Measurements from ENCODE around the gene AJAP1. TPM values are rescaled to one million over a fixed set of nuclear protein-coding genes. Genes with fewer than 3 reads are reported as not detected.

The AJAP1 gene
- total RNA-seq, 1 donor, result under 0.01 TPM

DNA sequence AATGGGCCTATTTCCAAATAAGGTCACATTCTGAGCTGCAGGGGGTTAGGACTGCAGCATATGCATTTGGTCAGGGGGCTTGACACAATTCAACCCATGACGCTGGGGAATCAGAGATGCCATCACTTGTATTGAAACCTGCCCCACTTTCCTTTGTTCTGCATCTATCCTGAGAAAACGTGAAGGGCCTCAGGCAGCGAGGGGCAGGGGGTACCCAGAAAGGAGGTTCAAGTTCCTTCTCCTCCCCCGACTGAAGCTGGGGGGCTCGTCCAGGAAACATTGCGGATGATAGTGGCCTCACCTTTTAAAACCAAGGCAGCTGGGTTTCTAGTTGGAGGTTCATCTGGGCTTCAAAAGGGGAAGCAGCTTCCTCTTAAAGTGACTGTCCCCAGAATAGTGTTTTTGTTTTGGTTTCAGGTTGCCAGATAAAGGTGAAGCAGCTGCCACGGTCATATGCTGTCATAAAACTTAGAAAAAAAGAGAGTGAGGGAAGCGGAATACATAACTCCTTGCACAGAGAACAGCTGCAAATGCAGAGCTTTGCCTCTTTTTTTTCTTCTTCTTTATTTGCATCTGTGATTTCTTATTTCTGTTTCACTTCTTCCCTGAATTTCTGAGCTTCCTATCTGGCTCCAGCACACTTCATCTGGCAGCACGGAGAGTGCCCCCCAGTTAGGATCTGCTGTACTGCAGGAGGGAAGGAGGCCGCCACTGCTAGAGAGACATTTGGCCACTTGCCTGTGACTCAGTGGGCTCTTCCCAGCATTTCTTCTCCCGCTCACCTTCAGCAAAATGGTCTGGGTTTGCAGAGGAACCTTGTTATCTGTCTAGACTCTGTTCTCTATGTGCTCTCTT, 142.0 kb downstream of the AJAP1 start:
- H3K4me3 ChIP-seq (ENCODE audit: low read depth, low read length), result no peak overlapping the region
- no peak for DNase-seq (ENCODE audit: low read depth)
- TF ChIP-seq, protein P1, sequence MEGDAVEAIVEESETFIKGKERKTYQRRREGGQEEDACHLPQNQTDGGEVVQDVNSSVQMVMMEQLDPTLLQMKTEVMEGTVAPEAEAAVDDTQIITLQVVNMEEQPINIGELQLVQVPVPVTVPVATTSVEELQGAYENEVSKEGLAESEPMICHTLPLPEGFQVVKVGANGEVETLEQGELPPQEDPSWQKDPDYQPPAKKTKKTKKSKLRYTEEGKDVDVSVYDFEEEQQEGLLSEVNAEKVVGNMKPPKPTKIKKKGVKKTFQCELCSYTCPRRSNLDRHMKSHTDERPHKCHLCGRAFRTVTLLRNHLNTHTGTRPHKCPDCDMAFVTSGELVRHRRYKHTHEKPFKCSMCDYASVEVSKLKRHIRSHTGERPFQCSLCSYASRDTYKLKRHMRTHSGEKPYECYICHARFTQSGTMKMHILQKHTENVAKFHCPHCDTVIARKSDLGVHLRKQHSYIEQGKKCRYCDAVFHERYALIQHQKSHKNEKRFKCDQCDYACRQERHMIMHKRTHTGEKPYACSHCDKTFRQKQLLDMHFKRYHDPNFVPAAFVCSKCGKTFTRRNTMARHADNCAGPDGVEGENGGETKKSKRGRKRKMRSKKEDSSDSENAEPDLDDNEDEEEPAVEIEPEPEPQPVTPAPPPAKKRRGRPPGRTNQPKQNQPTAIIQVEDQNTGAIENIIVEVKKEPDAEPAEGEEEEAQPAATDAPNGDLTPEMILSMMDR (IDR thresholded peaks at IDR 0.05; ENCODE audit: insufficient read depth, low read length), result no peak

DNA sequence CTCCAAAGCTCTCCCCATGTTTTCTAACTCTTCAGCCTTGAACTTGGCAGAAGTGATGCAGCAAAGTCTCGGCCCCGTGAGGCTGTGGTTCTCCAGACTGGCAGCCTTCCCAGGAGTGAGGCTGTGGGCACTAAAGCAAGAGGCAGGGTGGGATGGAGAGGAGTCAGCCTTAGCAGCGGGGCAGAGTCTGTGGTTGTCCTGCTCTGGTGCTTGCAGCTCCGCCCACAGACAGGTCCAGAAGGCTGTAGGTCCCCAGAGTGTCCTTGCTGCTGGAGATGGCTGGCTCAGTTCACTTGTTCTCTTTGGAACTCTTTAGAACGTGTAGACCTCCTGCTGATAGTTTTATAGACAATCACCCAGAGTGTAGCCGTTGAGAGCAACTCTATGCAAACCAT, 142.6 kb downstream of the AJAP1 start:
- H3K4me3 ChIP-seq (ENCODE audit: low read depth, low read length), result no peak overlapping the region

DNA sequence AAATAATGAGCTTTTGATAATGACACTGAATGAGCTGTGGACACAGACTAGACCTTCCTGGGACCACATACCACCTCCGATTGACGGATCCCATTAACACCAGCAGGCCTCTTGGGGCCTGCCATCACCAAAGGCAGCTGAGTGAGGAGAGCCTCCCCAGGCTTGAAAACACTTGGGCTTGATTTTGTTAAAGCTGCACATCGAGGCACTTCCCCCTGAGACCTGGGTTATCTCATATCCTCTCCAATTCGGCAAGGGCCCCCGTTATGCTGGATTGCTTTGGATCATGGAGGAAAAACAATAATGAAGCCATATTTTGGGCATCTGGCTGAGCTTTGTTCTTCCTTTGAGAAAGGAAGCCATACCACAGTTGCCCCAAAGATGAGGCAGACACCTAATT, 143.0 kb downstream of the AJAP1 start:
- no peak for DNase-seq (ENCODE audit: low read depth)
- no peak overlapping the region for H3K4me3 ChIP-seq (ENCODE audit: low read depth, low read length)
- TF ChIP-seq, protein P1 (IDR thresholded peaks at IDR 0.05; ENCODE audit: insufficient read depth, low read length), result no peak

More for the DNA sequence above, 142.6 kb downstream of the AJAP1 start:
- no peak for DNase-seq (ENCODE audit: low read depth)
- TF ChIP-seq, protein P1 (IDR thresholded peaks at IDR 0.05; ENCODE audit: insufficient read depth, low read length), result no peak

DNA sequence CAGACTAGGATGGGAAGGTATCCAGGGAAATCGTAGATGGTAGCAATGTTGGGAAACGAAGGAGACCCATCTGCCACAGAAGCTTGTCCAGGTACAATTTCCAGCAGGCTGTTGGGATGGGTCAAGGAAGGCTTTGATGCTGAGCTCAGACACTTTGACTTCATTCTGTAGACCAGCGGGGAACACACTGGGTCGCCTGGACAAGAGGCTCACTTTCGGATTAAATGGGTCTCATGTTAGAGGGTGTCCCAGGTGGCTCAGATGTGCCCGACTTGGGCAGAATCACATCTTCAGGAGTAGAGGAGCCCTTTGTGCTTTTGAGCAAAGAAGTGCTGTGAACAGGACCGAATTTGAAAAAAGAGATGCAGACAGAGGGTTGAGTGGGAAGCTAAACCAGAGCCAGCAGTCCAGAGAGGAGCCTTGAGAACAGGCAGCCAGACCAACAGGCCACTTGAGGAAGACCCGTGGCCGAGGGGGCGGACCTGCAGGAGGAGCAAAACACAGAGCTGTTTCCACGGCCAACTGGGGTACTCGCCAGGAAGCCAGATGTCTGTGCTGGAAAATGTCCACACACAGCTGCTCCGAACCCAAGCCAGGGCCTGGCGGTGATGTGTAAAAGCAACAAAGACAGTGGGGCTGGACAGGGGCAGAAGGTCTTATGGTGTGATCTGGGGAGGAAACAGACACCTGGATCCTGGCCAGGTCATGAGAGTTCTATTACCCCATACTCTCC, 146.9 kb downstream of the AJAP1 start:
- H3K4me3 ChIP-seq (ENCODE audit: low read depth, low read length), result no peak overlapping the region
- no peak for DNase-seq (ENCODE audit: low read depth)
- TF ChIP-seq, protein P1 (IDR thresholded peaks at IDR 0.05; ENCODE audit: insufficient read depth, low read length), result no peak

DNA sequence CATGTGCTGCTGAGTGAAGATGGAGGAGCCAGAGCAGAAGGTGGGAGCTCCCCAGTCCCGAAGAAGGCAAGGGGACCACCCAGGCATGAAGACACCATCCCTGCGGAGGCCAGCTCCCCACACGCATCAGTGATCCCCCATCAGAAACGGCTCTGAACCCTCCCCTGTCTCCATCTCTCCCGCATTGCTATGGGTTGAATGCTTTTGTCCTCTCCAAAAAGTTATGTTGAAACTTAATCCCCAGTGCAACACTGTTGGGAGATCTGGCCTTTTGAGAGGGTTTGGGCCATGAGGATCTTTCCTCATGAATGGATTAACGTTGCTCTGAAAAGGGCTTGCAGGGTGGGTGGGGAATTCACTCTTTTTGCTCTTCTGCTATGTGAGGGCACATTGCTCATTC, 147.6 kb downstream of the AJAP1 start:
- H3K4me3 ChIP-seq (ENCODE audit: low read depth, low read length), result no peak overlapping the region
- TF ChIP-seq, protein P1 (IDR thresholded peaks at IDR 0.05; ENCODE audit: insufficient read depth, low read length), result no peak
- DNase-seq (ENCODE audit: low read depth), result no peak

DNA sequence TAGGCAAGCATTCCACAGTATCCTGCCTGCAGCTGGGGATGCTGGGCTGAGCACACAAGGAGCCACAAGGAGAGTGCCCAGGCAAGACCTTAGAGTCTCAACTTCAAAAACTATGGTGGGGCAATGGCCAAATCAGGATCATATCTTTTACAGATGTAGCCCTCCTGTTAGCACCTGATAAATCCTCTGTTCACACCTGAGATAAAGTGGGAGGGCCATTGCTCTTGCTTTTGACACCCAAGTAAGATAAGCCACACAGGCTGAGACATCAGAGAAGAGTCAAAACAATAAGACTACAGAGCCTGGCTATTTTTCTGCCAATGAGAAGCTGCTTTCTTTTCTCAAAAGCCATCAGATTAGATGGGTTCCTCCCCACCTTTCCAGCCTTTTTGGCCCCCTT, 148.9 kb downstream of the AJAP1 start:
- H3K4me3 ChIP-seq (ENCODE audit: low read depth, low read length), result no peak overlapping the region
- TF ChIP-seq, protein P1 (IDR thresholded peaks at IDR 0.05; ENCODE audit: insufficient read depth, low read length), result no peak
- no peak for DNase-seq (ENCODE audit: low read depth)

All from fibroblast of the aortic adventitia (primary cell).